GM12892 (cell line): ENCODE data around the gene MLXIP.

Source experiments
- POLR2A ChIP-seq: IDR thresholded peaks from 2 replicates; pipeline ENCODE4 v1.6.1; 2011; ENCODE audit warnings: low read depth, low read length, control low read depth
- TAF1 ChIP-seq: IDR thresholded peaks from 2 replicates; pipeline ENCODE4 v1.6.1; 2011; ENCODE audit warnings: low read depth, mild to moderate bottlenecking, control low read depth, low read length, borderline replicate concordance

GRCh38 chr12:122155705-122156104 is 77.1 kb downstream of the MLXIP start:
- TF ChIP-seq POLR2A (no peak), TAF1 (no peak)
